ENCODE results near the gene HOXC12.
A peak's percentile ranks its signal among the peaks of the same experiment; 100 is the strongest.

HOXC12 gene

GRCh38 chr12:53982648-53983567 lies 28.2 kb downstream of the HOXC12 start:
- Histone ChIP-seq H3K4me3 (peak overlapping the region in 2 of 10 experiments; percentile 12 to 34; a peak in 1 of 20 replicates), H3K27ac (no peak overlapping the region), H4K20me1 (peaks cover 0 to 86% (median 71%) of the 10 kb centered on the region in 11 experiments; a peak in 17 of 22 replicates), H3K9me3 (replicated peaks in 1 of 11) (peaks cover 6 to 75% (median 27%) of the 10 kb centered on the region in 11 experiments; a peak in 20 of 22 replicates), H3K27me3 (peaks cover 99 to 100% (median 100%) of the 10 kb centered on the region in 11 experiments), H3K4me1 (peaks cover 0 to 9% (median 0%) of the 10 kb centered on the region in 10 experiments; a peak in 3 of 20 replicates), H3K9ac (no peak overlapping the region), H3K4me2 (peak overlapping the region in 1 of 11 experiments; percentile 45; a peak in 1 of 22 replicates), H3K36me3 (no peaks in the 10 kb centered on the region)
- TF ChIP-seq Cebpa-rat (IDR thresholded peaks at IDR 0.05), result no peak

- H3K4me3 ChIP-seq, result peak overlapping the region in 4 of 10 experiments; percentile 1 to 34 (median 12); a peak in 2 of 20 replicates
- H3K4me1 ChIP-seq, result peaks cover 0 to 9% (median 0%) of the 10 kb centered on the region in 10 experiments; a peak in 3 of 20 replicates
- H3K27me3 ChIP-seq, result peaks cover 99 to 100% (median 100%) of the 10 kb centered on the region in 11 experiments
- H3K36me3 ChIP-seq, result no peaks in the 10 kb centered on the region
- H3K4me2 ChIP-seq, result peak overlapping the region in 3 of 11 experiments; percentile 15 to 45 (median 24); a peak in 4 of 22 replicates
- TF ChIP-seq Cebpa-rat (IDR thresholded peaks at IDR 0.05), result no peak
- no peak overlapping the region for H3K9ac ChIP-seq
- H3K27ac ChIP-seq, result no peak overlapping the region
- peaks cover 6 to 73% (median 27%) of the 10 kb centered on the region in 11 experiments; a peak in 20 of 22 replicates for H3K9me3 ChIP-seq (replicated peaks in 1 of 11)
- peaks cover 0 to 90% (median 78%) of the 10 kb centered on the region in 11 experiments; a peak in 17 of 22 replicates for H4K20me1 ChIP-seq
Measured at GRCh38 chr12:53983568-53983949, 28.9 kb downstream of the HOXC12 start.

DNA sequence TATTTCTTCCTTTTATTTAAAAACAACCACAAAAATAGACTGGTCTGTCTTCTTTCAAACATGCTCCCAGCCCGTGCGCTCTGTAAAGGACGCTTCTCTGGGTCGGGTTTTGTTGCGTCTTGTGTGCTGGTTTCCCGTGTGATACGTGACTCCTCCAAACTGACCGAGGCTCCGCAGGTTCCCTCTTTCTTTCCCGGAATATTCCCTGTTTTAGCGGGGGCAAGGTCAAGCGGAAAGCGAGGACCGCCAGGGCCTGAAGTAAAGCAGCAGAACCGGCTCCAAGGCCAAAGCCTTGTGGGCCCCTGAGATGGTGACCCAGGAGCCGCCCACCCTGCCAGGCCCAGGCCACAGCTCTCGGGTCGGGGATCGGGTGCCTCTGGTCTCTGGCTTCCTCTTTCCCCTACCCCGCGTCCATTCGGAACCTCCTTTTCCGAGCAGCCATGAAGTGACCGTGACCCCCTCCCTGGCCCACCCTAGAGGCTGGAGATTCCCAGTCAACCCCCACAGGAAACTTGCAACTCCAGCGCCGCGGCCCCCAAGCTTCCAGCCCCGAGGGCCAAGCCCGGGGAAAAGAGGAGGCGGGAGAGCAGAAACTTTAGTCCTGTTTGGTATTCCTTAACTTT lies 29.4 kb downstream of the HOXC12 start:
- Histone ChIP-seq H3K27me3 (peaks cover 99 to 100% (median 100%) of the 10 kb centered on the region in 11 experiments), H3K4me3 (peak overlapping the region in 3 of 10 experiments; percentile 1 to 34 (median 13); a peak in 2 of 20 replicates), H4K20me1 (peaks cover 0 to 93% (median 83%) of the 10 kb centered on the region in 11 experiments; a peak in 17 of 22 replicates), H3K9me3 (replicated peaks in 1 of 11) (peaks cover 6 to 68% (median 27%) of the 10 kb centered on the region in 11 experiments; a peak in 20 of 22 replicates), H3K4me2 (peak overlapping the region in 3 of 11 experiments; percentile 15 to 45 (median 24); a peak in 4 of 22 replicates), H3K9ac (no peak overlapping the region), H3K27ac (no peak overlapping the region), H3K4me1 (peaks cover 0 to 12% (median 0%) of the 10 kb centered on the region in 10 experiments; a peak in 4 of 20 replicates), H3K36me3 (no peaks in the 10 kb centered on the region)
- TF ChIP-seq Cebpa-rat (IDR thresholded peaks at IDR 0.05), result no peak

- H3K27me3 ChIP-seq, result peaks cover 99 to 100% (median 100%) of the 10 kb centered on the region in 11 experiments
- H3K9me3 ChIP-seq (replicated peaks in 1 of 11), result peaks cover 6 to 58% (median 26%) of the 10 kb centered on the region in 11 experiments; a peak in 20 of 22 replicates
- H3K36me3 ChIP-seq, result no peaks in the 10 kb centered on the region
- peaks cover 0 to 17% (median 0%) of the 10 kb centered on the region in 10 experiments; a peak in 4 of 20 replicates for H3K4me1 ChIP-seq
- H3K9ac ChIP-seq, result no peak within 1 kb of the TSS
- H4K20me1 ChIP-seq, result peaks cover 0 to 91% (median 86%) of the 10 kb centered on the region in 11 experiments; a peak in 17 of 22 replicates
- peak within 1 kb of the TSS in 3 of 10 experiments; percentile 1 to 34 (median 13); a peak in 2 of 20 replicates for H3K4me3 ChIP-seq
- no peak within 1 kb of the TSS for H3K27ac ChIP-seq
- peak within 1 kb of the TSS in 3 of 11 experiments; percentile 15 to 45 (median 24); a peak in 4 of 22 replicates for H3K4me2 ChIP-seq
- TF ChIP-seq Cebpa-rat (IDR thresholded peaks at IDR 0.05), result no peak
Measured at GRCh38 chr12:53984901-53985691, 30.4 kb downstream of the HOXC12 start, which contains the start of gene HOXC10. TSS of gene HOXC10 (plus strand) at chr12:53985146. CDS start at chr12:53985260, 114 bp downstream.

GRCh38 chr12:53985692-53985993 lies 30.9 kb downstream of the HOXC12 start:
- Histone ChIP-seq H3K9me3 (replicated peaks in 1 of 11) (peaks cover 6 to 56% (median 26%) of the 10 kb centered on the region in 11 experiments; a peak in 20 of 22 replicates), H3K4me3 (no peak overlapping the region), H3K36me3 (no peaks in the 10 kb centered on the region), H4K20me1 (peaks cover 0 to 91% (median 86%) of the 10 kb centered on the region in 11 experiments; a peak in 17 of 22 replicates), H3K27ac (no peak overlapping the region), H3K4me1 (peaks cover 0 to 17% (median 0%) of the 10 kb centered on the region in 10 experiments; a peak in 4 of 20 replicates), H3K4me2 (no peak overlapping the region), H3K9ac (no peak overlapping the region), H3K27me3 (peaks cover 99 to 100% (median 100%) of the 10 kb centered on the region in 11 experiments)
- TF ChIP-seq Cebpa-rat (IDR thresholded peaks at IDR 0.05), result no peak

- no peaks in the 10 kb centered on the region for H3K36me3 ChIP-seq
- no peak overlapping the region for H3K9ac ChIP-seq
- H3K27ac ChIP-seq, result no peak overlapping the region
- peaks cover 6 to 56% (median 26%) of the 10 kb centered on the region in 11 experiments; a peak in 20 of 22 replicates for H3K9me3 ChIP-seq (replicated peaks in 1 of 11)
- H3K27me3 ChIP-seq, result peaks cover 99 to 100% (median 100%) of the 10 kb centered on the region in 11 experiments
- peaks cover 0 to 91% (median 86%) of the 10 kb centered on the region in 11 experiments; a peak in 17 of 22 replicates for H4K20me1 ChIP-seq
- peaks cover 0 to 17% (median 0%) of the 10 kb centered on the region in 10 experiments; a peak in 4 of 20 replicates for H3K4me1 ChIP-seq
- no peak for TF ChIP-seq Cebpa-rat (IDR thresholded peaks at IDR 0.05)
- H3K4me3 ChIP-seq, result no peak overlapping the region
- no peak overlapping the region for H3K4me2 ChIP-seq
Measured at GRCh38 chr12:53985994-53986685, 31.4 kb downstream of the HOXC12 start.

DNA sequence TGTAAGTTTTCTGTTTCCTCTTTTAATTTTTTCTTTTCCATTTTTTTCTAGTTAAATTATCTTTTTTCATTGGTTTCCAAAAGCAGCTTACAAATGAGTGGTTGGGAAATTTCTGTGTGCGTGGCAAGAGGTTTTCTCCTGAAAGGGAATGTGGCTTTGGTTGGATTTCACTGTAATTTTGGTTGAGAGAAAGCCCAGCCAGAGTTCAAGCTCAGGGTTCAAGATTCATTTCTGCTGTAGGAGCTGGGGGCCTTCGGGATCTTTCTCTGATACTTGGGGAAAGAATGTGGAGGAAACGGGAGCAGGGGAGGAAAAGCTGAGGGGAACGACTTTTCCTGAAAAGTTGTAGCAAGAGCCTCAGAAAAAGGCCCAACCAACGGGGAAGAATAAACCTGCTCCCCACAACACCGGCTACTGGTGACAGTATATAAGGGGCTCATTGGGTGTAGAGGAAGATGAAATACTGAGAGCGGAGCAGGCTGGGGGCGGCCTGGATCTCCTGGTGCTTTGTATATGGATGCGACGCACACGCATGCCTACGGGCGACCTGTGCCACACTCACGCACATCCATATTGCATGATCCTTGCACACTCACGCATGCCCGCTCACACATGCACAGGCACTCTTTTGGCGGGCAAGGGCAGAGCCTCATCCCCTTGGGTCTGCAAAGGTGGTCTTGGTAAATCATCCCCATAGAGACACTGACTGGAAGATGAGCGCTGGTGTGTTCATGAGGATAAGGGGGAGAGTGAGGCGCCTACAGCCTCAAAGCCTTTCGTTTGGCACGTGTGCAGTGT lies 32.2 kb downstream of the HOXC12 start:
- Histone ChIP-seq H3K27me3 (peaks cover 99 to 100% (median 100%) of the 10 kb centered on the region in 11 experiments), H3K27ac (no peak overlapping the region), H3K4me3 (no peak overlapping the region)

More for the DNA sequence above, 32.2 kb downstream of the HOXC12 start:
- H3K9ac ChIP-seq, result no peak overlapping the region
- peaks cover 0 to 91% (median 87%) of the 10 kb centered on the region in 11 experiments; a peak in 17 of 22 replicates for H4K20me1 ChIP-seq
- no peak for TF ChIP-seq Cebpa-rat (IDR thresholded peaks at IDR 0.05)
- peaks cover 6 to 51% (median 26%) of the 10 kb centered on the region in 11 experiments; a peak in 20 of 22 replicates for H3K9me3 ChIP-seq (replicated peaks in 1 of 11)
- no peaks in the 10 kb centered on the region for H3K36me3 ChIP-seq
- H3K4me2 ChIP-seq, result no peak overlapping the region
- H3K4me1 ChIP-seq, result peaks cover 0 to 17% (median 0%) of the 10 kb centered on the region in 10 experiments; a peak in 4 of 20 replicates

All from BLaER1 treated with 17β-estradiol and CSF1 and Interleukin-3, amounts not matched to agents 10 nM and 100 nM (cell line).